ENCODE data around the gene ASGR2. TPM values are rescaled to one million over a fixed set of nuclear protein-coding genes. Genes with fewer than 3 reads are reported as not detected.

ASGR2 gene
- total and polyA plus RNA-seq, 2 of the 13 experiments (the other 11 are each of a cell fraction or from before 2014, with no cell fraction given), result 320 to 754 TPM

DNA sequence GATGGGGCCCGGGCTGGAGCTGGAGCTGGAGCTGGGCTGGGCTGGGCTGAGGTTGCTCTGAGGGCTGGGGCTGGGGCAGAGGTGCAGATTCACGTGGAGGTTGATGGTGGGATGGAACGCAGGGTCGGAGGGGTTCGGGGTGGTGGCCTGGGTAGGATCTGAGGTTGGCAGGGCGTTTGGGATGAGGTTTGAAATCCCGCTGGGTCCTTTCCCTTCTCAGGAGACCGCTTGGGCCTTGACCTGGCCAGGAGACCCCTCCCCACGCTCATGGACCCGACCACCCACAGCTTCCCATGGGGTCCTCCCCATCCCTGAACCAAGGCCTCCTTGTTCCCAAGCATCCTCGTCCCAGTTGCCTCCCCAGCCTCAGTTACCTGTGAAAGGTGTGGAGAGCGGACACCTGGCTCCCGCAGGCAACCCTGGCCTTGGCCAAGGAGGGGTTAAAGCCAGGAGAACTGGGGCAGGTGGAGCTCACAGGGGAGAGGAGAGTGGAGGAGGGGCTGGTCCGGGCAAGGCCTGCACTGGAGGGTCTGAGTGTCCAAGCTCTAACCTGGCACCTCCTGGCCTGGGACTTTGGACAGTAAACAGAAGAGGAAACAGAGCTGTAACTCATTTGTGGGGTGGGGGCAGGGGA lies at the start of gene ASGR2 (continued):
- TF ChIP-seq, protein P1, sequence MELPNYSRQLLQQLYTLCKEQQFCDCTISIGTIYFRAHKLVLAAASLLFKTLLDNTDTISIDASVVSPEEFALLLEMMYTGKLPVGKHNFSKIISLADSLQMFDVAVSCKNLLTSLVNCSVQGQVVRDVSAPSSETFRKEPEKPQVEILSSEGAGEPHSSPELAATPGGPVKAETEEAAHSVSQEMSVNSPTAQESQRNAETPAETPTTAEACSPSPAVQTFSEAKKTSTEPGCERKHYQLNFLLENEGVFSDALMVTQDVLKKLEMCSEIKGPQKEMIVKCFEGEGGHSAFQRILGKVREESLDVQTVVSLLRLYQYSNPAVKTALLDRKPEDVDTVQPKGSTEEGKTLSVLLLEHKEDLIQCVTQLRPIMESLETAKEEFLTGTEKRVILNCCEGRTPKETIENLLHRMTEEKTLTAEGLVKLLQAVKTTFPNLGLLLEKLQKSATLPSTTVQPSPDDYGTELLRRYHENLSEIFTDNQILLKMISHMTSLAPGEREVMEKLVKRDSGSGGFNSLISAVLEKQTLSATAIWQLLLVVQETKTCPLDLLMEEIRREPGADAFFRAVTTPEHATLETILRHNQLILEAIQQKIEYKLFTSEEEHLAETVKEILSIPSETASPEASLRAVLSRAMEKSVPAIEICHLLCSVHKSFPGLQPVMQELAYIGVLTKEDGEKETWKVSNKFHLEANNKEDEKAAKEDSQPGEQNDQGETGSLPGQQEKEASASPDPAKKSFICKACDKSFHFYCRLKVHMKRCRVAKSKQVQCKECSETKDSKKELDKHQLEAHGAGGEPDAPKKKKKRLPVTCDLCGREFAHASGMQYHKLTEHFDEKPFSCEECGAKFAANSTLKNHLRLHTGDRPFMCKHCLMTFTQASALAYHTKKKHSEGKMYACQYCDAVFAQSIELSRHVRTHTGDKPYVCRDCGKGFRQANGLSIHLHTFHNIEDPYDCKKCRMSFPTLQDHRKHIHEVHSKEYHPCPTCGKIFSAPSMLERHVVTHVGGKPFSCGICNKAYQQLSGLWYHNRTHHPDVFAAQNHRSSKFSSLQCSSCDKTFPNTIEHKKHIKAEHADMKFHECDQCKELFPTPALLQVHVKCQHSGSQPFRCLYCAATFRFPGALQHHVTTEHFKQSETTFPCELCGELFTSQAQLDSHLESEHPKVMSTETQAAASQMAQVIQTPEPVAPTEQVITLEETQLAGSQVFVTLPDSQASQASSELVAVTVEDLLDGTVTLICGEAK (IDR thresholded peaks at IDR 0.05), result no peak
- TF ChIP-seq, protein P1 (CRISPR knock-in tag; IDR thresholded peaks at IDR 0.05), result peak; percentile 76
- TF ChIP-seq MED8 (CRISPR knock-in tag; IDR thresholded peaks at IDR 0.05; ENCODE audit: insufficient replicate concordance) (peak; percentile 33), NR1H2 (CRISPR knock-in tag; IDR thresholded peaks at IDR 0.05; ENCODE audit: borderline replicate concordance, low read depth) (peak; percentile 91; the same call in 1 of the 2 replicates), ZMYM3 (CRISPR knock-in tag; IDR thresholded peaks at IDR 0.05) (peak; percentile 90), ESRRA (CRISPR knock-in tag; IDR thresholded peaks at IDR 0.05; ENCODE audit: low read depth) (peak; percentile 35; the same call in 1 of the 2 replicates), ZNF562 (CRISPR knock-in tag; IDR thresholded peaks at IDR 0.05; ENCODE audit: borderline replicate concordance) (no peak)
- TF ChIP-seq, protein P2, sequence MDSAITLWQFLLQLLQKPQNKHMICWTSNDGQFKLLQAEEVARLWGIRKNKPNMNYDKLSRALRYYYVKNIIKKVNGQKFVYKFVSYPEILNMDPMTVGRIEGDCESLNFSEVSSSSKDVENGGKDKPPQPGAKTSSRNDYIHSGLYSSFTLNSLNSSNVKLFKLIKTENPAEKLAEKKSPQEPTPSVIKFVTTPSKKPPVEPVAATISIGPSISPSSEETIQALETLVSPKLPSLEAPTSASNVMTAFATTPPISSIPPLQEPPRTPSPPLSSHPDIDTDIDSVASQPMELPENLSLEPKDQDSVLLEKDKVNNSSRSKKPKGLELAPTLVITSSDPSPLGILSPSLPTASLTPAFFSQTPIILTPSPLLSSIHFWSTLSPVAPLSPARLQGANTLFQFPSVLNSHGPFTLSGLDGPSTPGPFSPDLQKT (CRISPR knock-in tag; IDR thresholded peaks at IDR 0.05; ENCODE audit: borderline replicate concordance), result no peak
- TF ChIP-seq, protein P3, sequence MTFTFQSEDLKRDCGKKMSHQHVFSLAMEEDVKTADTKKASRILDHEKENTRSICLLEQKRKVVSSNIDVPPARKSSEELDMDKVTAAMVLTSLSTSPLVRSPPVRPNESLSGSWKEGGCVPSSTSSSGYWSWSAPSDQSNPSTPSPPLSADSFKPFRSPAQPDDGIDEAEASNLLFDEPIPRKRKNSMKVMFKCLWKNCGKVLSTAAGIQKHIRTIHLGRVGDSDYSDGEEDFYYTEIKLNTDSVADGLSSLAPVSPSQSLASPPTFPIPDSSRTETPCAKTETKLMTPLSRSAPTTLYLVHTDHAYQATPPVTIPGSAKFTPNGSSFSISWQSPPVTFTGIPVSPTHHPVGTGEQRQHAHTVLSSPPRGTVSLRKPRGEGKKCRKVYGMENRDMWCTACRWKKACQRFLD (CRISPR knock-in tag; IDR thresholded peaks at IDR 0.05; ENCODE audit: borderline replicate concordance), result no peak
- TF ChIP-seq, protein P4, sequence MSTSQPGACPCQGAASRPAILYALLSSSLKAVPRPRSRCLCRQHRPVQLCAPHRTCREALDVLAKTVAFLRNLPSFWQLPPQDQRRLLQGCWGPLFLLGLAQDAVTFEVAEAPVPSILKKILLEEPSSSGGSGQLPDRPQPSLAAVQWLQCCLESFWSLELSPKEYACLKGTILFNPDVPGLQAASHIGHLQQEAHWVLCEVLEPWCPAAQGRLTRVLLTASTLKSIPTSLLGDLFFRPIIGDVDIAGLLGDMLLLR (CRISPR knock-in tag; IDR thresholded peaks at IDR 0.05), result no peak
- TF ChIP-seq, protein P5, sequence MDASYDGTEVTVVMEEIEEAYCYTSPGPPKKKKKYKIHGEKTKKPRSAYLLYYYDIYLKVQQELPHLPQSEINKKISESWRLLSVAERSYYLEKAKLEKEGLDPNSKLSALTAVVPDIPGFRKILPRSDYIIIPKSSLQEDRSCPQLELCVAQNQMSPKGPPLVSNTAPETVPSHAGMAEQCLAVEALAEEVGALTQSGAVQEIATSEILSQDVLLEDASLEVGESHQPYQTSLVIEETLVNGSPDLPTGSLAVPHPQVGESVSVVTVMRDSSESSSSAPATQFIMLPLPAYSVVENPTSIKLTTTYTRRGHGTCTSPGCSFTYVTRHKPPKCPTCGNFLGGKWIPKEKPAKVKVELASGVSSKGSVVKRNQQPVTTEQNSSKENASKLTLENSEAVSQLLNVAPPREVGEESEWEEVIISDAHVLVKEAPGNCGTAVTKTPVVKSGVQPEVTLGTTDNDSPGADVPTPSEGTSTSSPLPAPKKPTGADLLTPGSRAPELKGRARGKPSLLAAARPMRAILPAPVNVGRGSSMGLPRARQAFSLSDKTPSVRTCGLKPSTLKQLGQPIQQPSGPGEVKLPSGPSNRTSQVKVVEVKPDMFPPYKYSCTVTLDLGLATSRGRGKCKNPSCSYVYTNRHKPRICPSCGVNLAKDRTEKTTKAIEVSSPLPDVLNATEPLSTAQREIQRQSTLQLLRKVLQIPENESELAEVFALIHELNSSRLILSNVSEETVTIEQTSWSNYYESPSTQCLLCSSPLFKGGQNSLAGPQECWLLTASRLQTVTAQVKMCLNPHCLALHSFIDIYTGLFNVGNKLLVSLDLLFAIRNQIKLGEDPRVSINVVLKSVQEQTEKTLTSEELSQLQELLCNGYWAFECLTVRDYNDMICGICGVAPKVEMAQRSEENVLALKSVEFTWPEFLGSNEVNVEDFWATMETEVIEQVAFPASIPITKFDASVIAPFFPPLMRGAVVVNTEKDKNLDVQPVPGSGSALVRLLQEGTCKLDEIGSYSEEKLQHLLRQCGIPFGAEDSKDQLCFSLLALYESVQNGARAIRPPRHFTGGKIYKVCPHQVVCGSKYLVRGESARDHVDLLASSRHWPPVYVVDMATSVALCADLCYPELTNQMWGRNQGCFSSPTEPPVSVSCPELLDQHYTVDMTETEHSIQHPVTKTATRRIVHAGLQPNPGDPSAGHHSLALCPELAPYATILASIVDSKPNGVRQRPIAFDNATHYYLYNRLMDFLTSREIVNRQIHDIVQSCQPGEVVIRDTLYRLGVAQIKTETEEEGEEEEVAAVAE (CRISPR knock-in tag; IDR thresholded peaks at IDR 0.05; ENCODE audit: borderline replicate concordance), result peak; percentile 50; the same call in 1 of the 2 replicates
